HG03039 (cell line): Measurements from ENCODE around the gene LRCH4.

Experiments used
- ATAC-seq: cut with Tn5 transposase; IDR thresholded peaks from one replicate; pipeline ENCODE4 v1.9.1; 2021; ENCODE audit warnings: mild to moderate bottlenecking, moderate library complexity; ENCODE audit not compliant: unreplicated experiment

LRCH4 gene

GRCh38 chr7:100582650-100583049, 3.3 kb downstream of the LRCH4 start:
- no peak for ATAC-seq

GRCh38 chr7:100582041-100582579, 3.8 kb downstream of the LRCH4 start:
- ATAC-seq: no peak

GRCh38 chr7:100580466-100581283, 5.3 kb downstream of the LRCH4 start:
- no peak for ATAC-seq

GRCh38 chr7:100578246-100579183, 7.4 kb downstream of the LRCH4 start:
- no peak for ATAC-seq

GRCh38 chr7:100577507-100577906, 8.4 kb downstream of the LRCH4 start:
- ATAC-seq: no peak

- no peak for ATAC-seq
These were observed 8.8 kb downstream of the LRCH4 start for GRCh38 chr7:100577103-100577502.

GRCh38 chr7:100576384-100576993, 9.4 kb downstream of the LRCH4 start:
- ATAC-seq: no peak

- no peak for ATAC-seq
These were observed 10.1 kb downstream of the LRCH4 start for GRCh38 chr7:100575746-100576383.

GRCh38 chr7:100575206-100575631, 10.7 kb downstream of the LRCH4 start:
- no peak for ATAC-seq

- no peak for ATAC-seq
These were observed 11.3 kb downstream of the LRCH4 start for GRCh38 chr7:100574362-100575205.

- ATAC-seq: no peak
These were observed 12.1 kb downstream of the LRCH4 start, which contains the start of gene SAP25 for GRCh38 chr7:100573691-100574361. TSS of gene SAP25 (minus strand) at chr7:100573900. CDS start at chr7:100573742, 158 bp downstream.

- ATAC-seq: no peak
These were observed 12.8 kb downstream of the LRCH4 start for GRCh38 chr7:100572949-100573675.

- ATAC-seq: no peak
These were observed 13.5 kb downstream of the LRCH4 start for GRCh38 chr7:100572281-100572948.

GRCh38 chr7:100571829-100572116, 14.2 kb downstream of the LRCH4 start:
- ATAC-seq: no peak

- ATAC-seq: no peak
These were observed 14.7 kb downstream of the LRCH4 start for GRCh38 chr7:100570954-100571828.

GRCh38 chr7:100568896-100569844, 16.8 kb downstream of the LRCH4 start:
- no peak for ATAC-seq
